SK-N-SH treated with all-trans-retinoic acid at 6 μM for 48 hours (cell line): ENCODE data around the gene KLHL15.
"Not testable (repeated sequence)": the region's sequence is repeated elsewhere in the genome, so short reads cannot be mapped to it uniquely, and the experiment has no call there.

Experiments
- ATAC-seq: fragments of 200-7000 bp; cut with Tn5 transposase; 3 replicates; pipeline ENCODE4 v1.9.1; 2020; ENCODE audit warnings: mild to moderate bottlenecking, moderate library complexity
- ARNTL ChIP-seq: fragments of 450-650 bp; formaldehyde crosslinking; IDR thresholded peaks from 2 replicates; pipeline ENCODE4 v1.5.0; 2020; ENCODE audit warnings: low read depth, mild to moderate bottlenecking, moderate library complexity, borderline replicate concordance
- BACH2 ChIP-seq: fragments of 250-450 bp; sonication (Bioruptor Pico); IDR thresholded peaks from 2 replicates; pipeline ENCODE4 v1.9.0; 2021; ENCODE audit warnings: mild to moderate bottlenecking, borderline replicate concordance
- CREB5 ChIP-seq: fragments of 250-450 bp; sonication (Bioruptor Pico); IDR thresholded peaks from 2 replicates; pipeline ENCODE4 v1.5.1; 2020; ENCODE audit warnings: low read depth, mild to moderate bottlenecking, moderate library complexity
- CSDC2 ChIP-seq: fragments of 250-450 bp; sonication (Bioruptor Pico); IDR thresholded peaks from 2 replicates; pipeline ENCODE4 v1.5.0; 2020; ENCODE audit warnings: mild to moderate bottlenecking, moderate library complexity
- CSRNP3 ChIP-seq: fragments of 250-450 bp; sonication (Bioruptor Pico); IDR thresholded peaks from 2 replicates; pipeline ENCODE4 v1.5.1; 2021; ENCODE audit warnings: mild to moderate bottlenecking, moderate library complexity
- ESRRG ChIP-seq: fragments of 250-450 bp; sonication (Bioruptor Pico); IDR thresholded peaks from 2 replicates; pipeline ENCODE4 v1.6.1; 2021; ENCODE audit warnings: mild to moderate bottlenecking
- GLIS3 ChIP-seq: fragments of 250-450 bp; sonication (Bioruptor Pico); IDR thresholded peaks from 2 replicates; pipeline ENCODE4 v1.5.0; 2020; ENCODE audit warnings: mild to moderate bottlenecking, moderate library complexity
- ISL1 ChIP-seq: fragments of 250-450 bp; sonication (Bioruptor Pico); IDR thresholded peaks from 2 replicates; pipeline ENCODE4 v2.1.2; 2022; ENCODE audit warnings: mild to moderate bottlenecking, moderate library complexity
- OSR1 ChIP-seq: fragments of 250-450 bp; sonication (Bioruptor Pico); IDR thresholded peaks from 2 replicates; pipeline ENCODE4 v1.8.0; 2022; ENCODE audit warnings: moderate library complexity, mild to moderate bottlenecking, inconsistent platforms
- PATZ1 ChIP-seq: fragments of 250-450 bp; sonication (Bioruptor Pico); IDR thresholded peaks from 2 replicates; pipeline ENCODE4 v1.8.0; 2020; ENCODE audit warnings: mild to moderate bottlenecking, moderate library complexity, borderline replicate concordance
- POU6F1 ChIP-seq: fragments of 250-450 bp; sonication (Bioruptor Pico); IDR thresholded peaks from 2 replicates; pipeline ENCODE4 v1.8.0; 2021; ENCODE audit warnings: low read depth, mild to moderate bottlenecking, moderate library complexity, borderline replicate concordance
- PPARA ChIP-seq: fragments of 250-450 bp; sonication (Bioruptor Pico); IDR thresholded peaks from 2 replicates; pipeline ENCODE4 v1.5.0; 2020; ENCODE audit warnings: mild to moderate bottlenecking, borderline replicate concordance
- RARB ChIP-seq: fragments of 250-450 bp; sonication (Bioruptor Pico); IDR thresholded peaks from 2 replicates; pipeline ENCODE4 v1.8.0; 2021; ENCODE audit warnings: mild to moderate bottlenecking, moderate library complexity
- SNAI2 ChIP-seq: fragments of 250-450 bp; sonication (Bioruptor Pico); IDR thresholded peaks from 2 replicates; pipeline ENCODE4 v1.5.0; 2020; ENCODE audit warnings: mild to moderate bottlenecking, moderate library complexity
- TCF4 ChIP-seq: fragments of 250-450 bp; sonication (Bioruptor Pico); IDR thresholded peaks from 2 replicates; pipeline ENCODE4 v1.8.0; 2021; ENCODE audit warnings: mild to moderate bottlenecking, moderate library complexity, borderline replicate concordance
- TOX ChIP-seq: fragments of 250-450 bp; sonication (Bioruptor Pico); IDR thresholded peaks from 2 replicates; pipeline ENCODE4 v1.8.0; 2021; ENCODE audit warnings: mild to moderate bottlenecking, moderate library complexity, borderline replicate concordance
- ZC3H10 ChIP-seq: fragments of 250-450 bp; sonication (Bioruptor Pico); IDR thresholded peaks from 2 replicates; pipeline ENCODE4 v1.5.1; 2021; ENCODE audit warnings: mild to moderate bottlenecking, moderate library complexity
- ZFP3 ChIP-seq: fragments of 250-450 bp; sonication (Bioruptor Pico); IDR thresholded peaks from 2 replicates; pipeline ENCODE4 v1.5.0; 2020; ENCODE audit warnings: mild to moderate bottlenecking, moderate library complexity
- ZFP30 ChIP-seq: fragments of 450-650 bp; formaldehyde crosslinking; IDR thresholded peaks from 2 replicates; pipeline ENCODE4 v1.5.0; 2022; ENCODE audit warnings: mild to moderate bottlenecking, moderate library complexity
- ZNF565 ChIP-seq: fragments of 450-650 bp; formaldehyde crosslinking; conservative IDR thresholded peaks from 2 replicates; pipeline ENCODE4 v1.5.0; 2020; ENCODE audit warnings: low read depth, mild to moderate bottlenecking, moderate library complexity
- TF ChIP-seq, protein P1 (sequence below): fragments of 250-450 bp; sonication (Bioruptor Pico); IDR thresholded peaks from 2 replicates; pipeline ENCODE4 v1.5.0; 2020; ENCODE audit warnings: mild to moderate bottlenecking, moderate library complexity

KLHL15 gene

DNA sequence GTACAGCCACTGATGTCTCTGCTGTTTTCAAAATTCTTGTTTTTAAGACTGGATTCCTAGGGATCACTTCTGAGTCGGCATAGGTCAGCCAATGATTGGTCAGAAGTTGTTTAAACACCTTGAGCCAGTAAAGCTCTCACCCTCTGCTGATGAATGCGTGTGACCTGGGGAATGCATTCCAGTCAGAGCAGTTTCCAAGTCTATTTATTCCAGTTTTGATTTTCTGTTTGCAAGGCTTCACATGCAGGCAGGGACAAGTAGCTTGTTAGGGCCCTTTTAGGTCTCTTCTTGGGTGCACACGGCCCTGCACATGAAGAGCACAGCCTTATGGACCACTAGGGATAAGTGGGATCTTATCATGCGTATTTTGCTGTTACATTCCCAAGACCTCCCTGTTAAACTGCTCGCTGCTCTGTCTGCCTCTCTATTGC is 47.0 kb downstream of the KLHL15 start:
- ATAC-seq = no peak; the same call in 2 of the 3 replicates
- TF ChIP-seq ZFP30 (CRISPR knock-in tag) = no peak
- no peak for TF ChIP-seq ISL1 (CRISPR knock-in tag)
- no peak for TF ChIP-seq PPARA (CRISPR knock-in tag)
- TF ChIP-seq CSDC2 (CRISPR knock-in tag) = no peak
- TF ChIP-seq ZFP3 (CRISPR knock-in tag) = no peak
- no peak for TF ChIP-seq OSR1 (CRISPR knock-in tag)
- TF ChIP-seq BACH2 (CRISPR knock-in tag) = no peak
- TF ChIP-seq TCF4 = no peak
- no peak for TF ChIP-seq ZNF565
- no peak for TF ChIP-seq CREB5 (CRISPR knock-in tag)
- no peak for TF ChIP-seq POU6F1

DNA sequence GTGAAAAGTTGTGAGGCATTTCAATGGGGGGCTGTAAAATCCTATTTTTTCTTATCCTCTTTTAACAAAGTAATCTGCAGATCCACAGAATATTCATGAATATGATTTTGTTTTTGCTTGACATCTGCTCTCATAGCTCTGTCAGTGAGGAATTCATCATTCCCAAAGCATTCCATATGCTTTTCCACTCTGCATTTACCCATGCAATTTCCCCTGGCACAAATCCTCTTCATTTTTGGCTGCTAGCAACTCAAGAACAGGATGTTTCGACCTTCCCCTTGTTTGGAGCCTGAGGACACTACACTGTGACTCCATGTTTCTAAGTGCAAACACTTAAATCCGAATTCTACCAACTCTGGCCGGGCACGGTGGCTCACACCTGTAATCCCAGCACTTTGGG is 48.5 kb downstream of the KLHL15 start:
- ATAC-seq = no peak
- TF ChIP-seq ZFP3 (CRISPR knock-in tag) = no peak
- TF ChIP-seq, all 23 proteins: peak for 0

GRCh38 chrX:23965630-23966029 is 61.4 kb downstream of the KLHL15 start:
- ATAC-seq = not testable (repeated sequence)

DNA sequence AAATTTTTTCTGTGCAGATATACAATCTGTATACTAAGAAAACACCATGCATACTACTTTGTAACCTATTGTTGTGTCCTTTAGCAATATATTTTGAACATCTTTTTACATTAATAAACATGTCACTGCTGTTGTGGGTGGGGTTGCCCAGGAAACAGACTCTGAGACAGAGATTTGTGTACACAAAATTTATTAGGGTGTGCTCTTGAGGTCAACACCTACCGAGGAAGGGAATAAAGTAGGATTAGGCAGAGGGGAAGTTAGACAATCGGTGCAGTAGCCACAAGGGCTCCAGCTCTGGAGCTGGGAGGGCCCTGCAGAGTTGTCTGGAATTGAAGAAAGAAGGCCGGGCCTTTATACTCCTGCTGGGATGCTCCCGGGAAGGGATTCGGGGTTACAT is 62.8 kb downstream of the KLHL15 start:
- TF ChIP-seq CSDC2 (CRISPR knock-in tag) (no peak), TCF4 (no peak), RARB (CRISPR knock-in tag) (no peak), ESRRG (CRISPR knock-in tag) (no peak), ZC3H10 (CRISPR knock-in tag) (no peak), SNAI2 (CRISPR knock-in tag) (no peak), CREB5 (CRISPR knock-in tag) (no peak), PATZ1 (CRISPR knock-in tag) (no peak), TOX (no peak), GLIS3 (no peak), ARNTL (CRISPR knock-in tag) (no peak), CSRNP3 (no peak), POU6F1 (no peak), OSR1 (CRISPR knock-in tag) (no peak)
- TF ChIP-seq, protein P1, sequence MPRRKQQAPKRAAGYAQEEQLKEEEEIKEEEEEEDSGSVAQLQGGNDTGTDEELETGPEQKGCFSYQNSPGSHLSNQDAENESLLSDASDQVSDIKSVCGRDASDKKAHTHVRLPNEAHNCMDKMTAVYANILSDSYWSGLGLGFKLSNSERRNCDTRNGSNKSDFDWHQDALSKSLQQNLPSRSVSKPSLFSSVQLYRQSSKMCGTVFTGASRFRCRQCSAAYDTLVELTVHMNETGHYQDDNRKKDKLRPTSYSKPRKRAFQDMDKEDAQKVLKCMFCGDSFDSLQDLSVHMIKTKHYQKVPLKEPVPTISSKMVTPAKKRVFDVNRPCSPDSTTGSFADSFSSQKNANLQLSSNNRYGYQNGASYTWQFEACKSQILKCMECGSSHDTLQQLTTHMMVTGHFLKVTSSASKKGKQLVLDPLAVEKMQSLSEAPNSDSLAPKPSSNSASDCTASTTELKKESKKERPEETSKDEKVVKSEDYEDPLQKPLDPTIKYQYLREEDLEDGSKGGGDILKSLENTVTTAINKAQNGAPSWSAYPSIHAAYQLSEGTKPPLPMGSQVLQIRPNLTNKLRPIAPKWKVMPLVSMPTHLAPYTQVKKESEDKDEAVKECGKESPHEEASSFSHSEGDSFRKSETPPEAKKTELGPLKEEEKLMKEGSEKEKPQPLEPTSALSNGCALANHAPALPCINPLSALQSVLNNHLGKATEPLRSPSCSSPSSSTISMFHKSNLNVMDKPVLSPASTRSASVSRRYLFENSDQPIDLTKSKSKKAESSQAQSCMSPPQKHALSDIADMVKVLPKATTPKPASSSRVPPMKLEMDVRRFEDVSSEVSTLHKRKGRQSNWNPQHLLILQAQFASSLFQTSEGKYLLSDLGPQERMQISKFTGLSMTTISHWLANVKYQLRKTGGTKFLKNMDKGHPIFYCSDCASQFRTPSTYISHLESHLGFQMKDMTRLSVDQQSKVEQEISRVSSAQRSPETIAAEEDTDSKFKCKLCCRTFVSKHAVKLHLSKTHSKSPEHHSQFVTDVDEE (CRISPR knock-in tag) = no peak
- no peak for ATAC-seq
